Astrocyte of the cerebellum (primary cell): ENCODE measurements around the gene UTS2R.
A peak's percentile ranks its signal among the peaks of the same experiment; 100 is the strongest.
"Not testable (repeated sequence)": the region's sequence is repeated elsewhere in the genome, so short reads cannot be mapped to it uniquely, and the experiment has no call there.

ENCODE experiments used
- DNase-seq: peaks from one replicate; pipeline ENCODE4 v3.0.0-alpha.2; 2011; ENCODE audit warnings: low read depth
- H3K4me3 ChIP-seq: 2 replicates; pipeline ENCODE4 v1.5.1; 2011; ENCODE audit warnings: mild to moderate bottlenecking, low read depth, low read length, moderate library complexity
- CTCF ChIP-seq: IDR thresholded peaks from 2 replicates; pipeline ENCODE4 v1.5.1; 2012; ENCODE audit warnings: low read length, low read depth, moderate library complexity, mild to moderate bottlenecking; ENCODE audit errors: missing control alignments
- in situ Hi-C: cut with HindIII; loops from 2 replicates; pipeline ENCODE4 v1.10.0; 2017; ENCODE audit warnings: low sequenced_read_pairs

The UTS2R gene

GRCh38 chr17:82410014-82410716 lies 38.6 kb downstream of the UTS2R start:
- in situ Hi-C loops, result loop anchor here (10.0 kb wide), 1 partner anchor 65 kb away; no protein-coding TSS in a partner anchor
- H3K4me3 ChIP-seq, result no peak overlapping the region
- TF ChIP-seq CTCF, result no peak

GRCh38 chr17:82411396-82412053 lies 40.0 kb downstream of the UTS2R start:
- H3K4me3 ChIP-seq, result no peak overlapping the region
- in situ Hi-C loops, result loop anchor here (10.0 kb wide), 1 partner anchor 67 kb away; no protein-coding TSS in a partner anchor
- no peak for DNase-seq
- no peak for TF ChIP-seq CTCF

More at GRCh38 chr17:82410014-82410716, 38.6 kb downstream of the UTS2R start:
- DNase-seq, result no peak

GRCh38 chr17:82412081-82412480 lies 40.5 kb downstream of the UTS2R start:
- in situ Hi-C loops, result loop anchor here (10.0 kb wide), 1 partner anchor 67 kb away; no protein-coding TSS in a partner anchor
- not testable (repeated sequence) for H3K4me3 ChIP-seq, DNase-seq

- no peak for DNase-seq
- in situ Hi-C loops, result loop anchor here (10.0 kb wide), 1 partner anchor 68 kb away; no protein-coding TSS in a partner anchor
- H3K4me3 ChIP-seq, result no peak overlapping the region
- no peak for TF ChIP-seq CTCF
These were observed 41.3 kb downstream of the UTS2R start for GRCh38 chr17:82412535-82413520.

DNA sequence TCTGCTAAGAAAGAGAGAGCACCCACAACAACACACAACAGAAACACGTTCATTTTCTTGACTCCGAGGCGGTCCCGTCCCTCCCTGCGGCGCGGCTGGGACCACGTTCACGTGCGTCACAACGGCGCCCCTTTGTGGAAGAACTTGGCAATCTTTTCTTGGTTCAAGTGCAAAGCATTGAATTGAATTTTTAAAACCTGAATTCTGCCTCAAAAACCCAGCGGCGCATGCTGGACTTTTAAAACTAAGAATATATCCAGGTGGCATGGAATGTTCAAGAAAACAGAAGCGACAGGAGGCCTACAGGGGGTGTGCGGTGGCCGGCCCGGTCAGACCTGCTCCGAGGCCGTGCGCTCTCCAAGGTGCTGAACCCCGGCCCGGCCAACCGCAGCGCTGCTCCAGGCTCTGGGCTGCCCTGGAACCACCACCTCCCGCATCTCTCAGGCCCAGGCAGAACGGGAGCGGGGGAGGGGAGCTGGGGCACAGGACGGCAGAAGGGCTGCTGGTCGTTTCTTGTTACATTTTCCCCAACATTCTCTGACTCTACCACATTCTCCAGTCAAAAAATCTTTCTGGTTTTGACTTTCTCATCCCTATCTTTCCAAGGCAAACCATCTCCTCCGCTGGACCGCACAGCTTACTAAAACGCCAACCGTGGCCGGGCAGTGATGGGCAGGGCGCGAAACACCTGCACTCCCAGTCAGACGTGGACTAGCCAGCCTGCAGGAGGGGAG lies 43.1 kb downstream of the UTS2R start:
- in situ Hi-C loops, result loop anchor here (5.0 to 10.0 kb wide), 2 partner anchors 52 to 70 kb away; no protein-coding TSS in a partner anchor
- TF ChIP-seq CTCF, result peak; percentile 68
- no peak overlapping the region for H3K4me3 ChIP-seq
- DNase-seq, result peak; percentile 33

DNA sequence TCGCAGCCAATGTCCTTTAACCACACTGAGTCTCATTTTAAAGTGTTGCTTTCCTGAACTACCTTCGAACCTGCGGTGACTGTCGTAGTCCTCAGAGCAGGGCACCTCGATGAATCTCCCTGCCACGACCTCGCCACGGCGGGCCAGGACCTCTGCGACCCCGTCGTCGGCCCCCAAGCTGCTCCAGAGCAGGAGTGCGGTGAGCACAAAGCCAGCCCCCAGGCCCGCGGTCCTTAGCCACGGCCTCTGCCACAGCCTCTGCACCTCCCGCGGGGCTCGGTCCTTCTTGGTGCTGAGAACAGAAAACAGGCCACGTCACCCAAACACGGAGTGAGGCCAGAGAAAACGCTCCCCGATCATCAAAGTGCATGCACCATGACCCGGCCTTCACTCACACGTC lies 43.8 kb downstream of the UTS2R start:
- no peak for DNase-seq
- TF ChIP-seq CTCF, result no peak
- in situ Hi-C loops, result loop anchor here (5.0 to 10.0 kb wide), 2 partner anchors 53 to 71 kb away; no protein-coding TSS in a partner anchor
- no peak overlapping the region for H3K4me3 ChIP-seq
